ENCODE measurements around the gene CYS1.

CYS1 gene, protein sequence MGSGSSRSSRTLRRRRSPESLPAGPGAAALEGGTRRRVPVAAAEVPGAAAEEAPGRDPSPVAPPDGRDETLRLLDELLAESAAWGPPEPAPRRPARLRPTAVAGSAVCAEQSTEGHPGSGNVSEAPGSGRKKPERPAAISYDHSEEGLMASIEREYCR

DNA sequence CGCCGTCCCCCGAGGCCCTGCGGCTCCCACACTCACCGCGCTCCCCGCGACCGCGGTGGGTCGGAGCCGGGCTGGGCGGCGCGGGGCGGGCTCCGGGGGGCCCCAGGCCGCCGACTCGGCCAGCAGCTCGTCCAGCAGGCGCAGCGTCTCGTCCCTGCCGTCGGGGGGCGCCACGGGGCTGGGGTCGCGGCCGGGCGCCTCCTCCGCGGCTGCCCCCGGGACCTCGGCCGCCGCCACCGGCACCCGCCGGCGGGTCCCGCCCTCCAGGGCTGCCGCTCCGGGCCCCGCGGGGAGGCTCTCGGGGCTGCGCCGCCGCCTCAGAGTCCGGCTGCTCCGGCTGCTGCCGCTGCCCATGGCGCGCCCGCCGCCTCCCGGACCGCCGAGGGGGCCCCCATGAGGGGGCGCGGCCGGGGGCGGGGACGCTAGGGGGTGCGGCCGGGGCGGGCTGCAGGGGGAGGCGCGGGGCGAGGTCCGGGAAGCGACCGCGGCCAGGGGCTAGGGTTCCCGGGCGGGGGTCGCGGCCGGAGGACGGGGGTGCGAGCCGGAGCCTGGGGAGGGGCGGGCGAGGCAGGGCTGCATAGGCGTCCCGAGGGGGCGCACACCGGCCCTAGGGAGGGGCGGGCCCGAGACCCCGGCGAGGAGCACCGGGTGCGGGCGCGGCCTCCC is at the start of gene CYS1:
Gene CYS1 (minus strand): TSS at position 542 of the 666 bp plus-strand sequence. CDS start 188 bp downstream, at position 354.
- Histone ChIP-seq H3K4me3 (peak within 1 kb of the TSS; percentile 71 to 84), H3K27ac (peak within 1 kb of the TSS; percentile 91 to 94), H3K27me3 (no peaks in the 10 kb centered on the region), H3K4me1 (peaks cover 0 to 35% (median 28%) of the 10 kb centered on the region in 4 donors), H3K9me3 (no peaks in the 10 kb centered on the region), H3K36me3 (no peaks in the 10 kb centered on the region)
- no peak for DNase-seq
- intact Hi-C loops (cut with DNase I; ENCODE audit: low total_unique reads) = no loop called here
- TF ChIP-seq, protein P1, sequence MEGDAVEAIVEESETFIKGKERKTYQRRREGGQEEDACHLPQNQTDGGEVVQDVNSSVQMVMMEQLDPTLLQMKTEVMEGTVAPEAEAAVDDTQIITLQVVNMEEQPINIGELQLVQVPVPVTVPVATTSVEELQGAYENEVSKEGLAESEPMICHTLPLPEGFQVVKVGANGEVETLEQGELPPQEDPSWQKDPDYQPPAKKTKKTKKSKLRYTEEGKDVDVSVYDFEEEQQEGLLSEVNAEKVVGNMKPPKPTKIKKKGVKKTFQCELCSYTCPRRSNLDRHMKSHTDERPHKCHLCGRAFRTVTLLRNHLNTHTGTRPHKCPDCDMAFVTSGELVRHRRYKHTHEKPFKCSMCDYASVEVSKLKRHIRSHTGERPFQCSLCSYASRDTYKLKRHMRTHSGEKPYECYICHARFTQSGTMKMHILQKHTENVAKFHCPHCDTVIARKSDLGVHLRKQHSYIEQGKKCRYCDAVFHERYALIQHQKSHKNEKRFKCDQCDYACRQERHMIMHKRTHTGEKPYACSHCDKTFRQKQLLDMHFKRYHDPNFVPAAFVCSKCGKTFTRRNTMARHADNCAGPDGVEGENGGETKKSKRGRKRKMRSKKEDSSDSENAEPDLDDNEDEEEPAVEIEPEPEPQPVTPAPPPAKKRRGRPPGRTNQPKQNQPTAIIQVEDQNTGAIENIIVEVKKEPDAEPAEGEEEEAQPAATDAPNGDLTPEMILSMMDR (IDR thresholded peaks at IDR 0.05) = peak in 1 of 2 experiments; percentile 48

DNA sequence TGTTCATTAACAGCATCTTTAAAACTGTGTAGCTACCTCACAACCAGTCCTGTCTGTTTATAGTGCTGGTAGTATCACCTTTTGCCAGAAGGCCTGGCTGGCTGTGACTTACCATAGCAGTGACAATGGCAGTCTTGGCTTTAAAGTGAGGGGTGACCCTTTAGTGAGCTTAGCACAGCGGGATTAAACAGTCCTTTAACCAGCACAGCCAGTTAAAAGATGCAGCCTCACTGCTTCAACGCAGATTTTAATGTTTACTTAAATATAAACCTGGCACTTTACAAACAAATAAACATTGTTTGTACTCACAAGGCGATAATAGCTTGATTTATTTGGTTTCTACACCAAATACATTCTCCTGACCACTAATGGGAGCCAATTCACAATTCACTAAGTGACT is 49.3 kb upstream of the CYS1 start:
- intact Hi-C loops (cut with DNase I; ENCODE audit: low total_unique reads) = loop anchor here (5.0 kb wide), 1 partner anchor 173 kb away; the partner anchor contains the start of gene HPCAL1

DNA sequence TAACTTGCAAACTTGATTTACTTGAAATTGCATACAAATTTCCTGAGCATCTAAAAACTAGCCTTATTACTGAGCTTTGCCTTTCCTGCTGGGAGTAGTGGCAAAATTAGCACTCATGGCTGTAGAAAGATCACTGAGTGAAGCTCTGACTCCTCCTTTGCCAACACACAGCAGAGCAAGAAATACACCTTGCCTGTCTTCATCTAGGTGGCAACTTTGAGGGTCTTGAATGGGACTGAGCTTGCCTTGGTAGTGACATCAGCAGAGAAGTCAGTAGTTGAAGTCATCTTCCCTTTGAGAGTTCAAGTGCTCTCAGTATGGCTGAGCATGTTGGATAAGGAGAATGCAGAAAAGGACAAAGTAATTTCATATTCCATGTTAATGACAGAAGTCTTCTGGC is 48.2 kb upstream of the CYS1 start:
- Histone ChIP-seq H3K27ac (no peak overlapping the region), H3K4me1 (peaks cover 0 to 10% (median 2%) of the 10 kb centered on the region in 4 donors)
- intact Hi-C loops (cut with DNase I; ENCODE audit: low total_unique reads) = loop anchor here (5.0 kb wide), 1 partner anchor 174 kb away; the partner anchor contains the start of gene HPCAL1

More for the DNA sequence above, 49.3 kb upstream of the CYS1 start:
- H3K4me1 ChIP-seq = no peaks in the 10 kb centered on the region
- no peaks in the 10 kb centered on the region for H3K9me3 ChIP-seq
- TF ChIP-seq, protein P1 (IDR thresholded peaks at IDR 0.05) = no peak
- H3K27ac ChIP-seq = no peak overlapping the region
- H3K4me3 ChIP-seq = no peak overlapping the region
- H3K27me3 ChIP-seq = no peaks in the 10 kb centered on the region
- no peaks in the 10 kb centered on the region for H3K36me3 ChIP-seq
- DNase-seq = no peak

DNA sequence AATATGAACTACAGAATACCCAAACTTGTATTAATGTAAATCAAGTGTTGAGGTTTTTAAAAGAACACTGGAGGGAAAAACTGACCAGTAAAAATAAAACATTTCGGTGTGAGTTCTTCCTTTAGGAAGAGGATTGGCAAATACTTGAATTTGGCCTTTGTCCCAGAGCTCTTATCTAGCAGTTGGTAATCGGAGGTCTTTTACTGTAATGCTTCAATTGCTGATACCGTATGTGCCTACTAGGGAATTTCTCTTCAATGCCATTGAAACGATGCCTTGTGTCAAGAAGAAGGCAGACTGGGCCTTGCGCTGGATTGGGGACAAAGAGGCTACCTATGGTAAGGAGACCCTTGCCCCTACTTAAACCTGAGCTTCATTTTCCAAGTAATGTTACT is 46.4 kb upstream of the CYS1 start:
- Histone ChIP-seq H3K27ac (no peak overlapping the region), H3K27me3 (peaks cover 0 to 19% of the 10 kb centered on the region in 2 donors), H3K4me3 (no peak overlapping the region), H3K4me1 (peaks cover 0 to 28% (median 20%) of the 10 kb centered on the region in 4 donors), H3K9me3 (no peaks in the 10 kb centered on the region), H3K36me3 (no peaks in the 10 kb centered on the region)
- TF ChIP-seq, protein P1 (IDR thresholded peaks at IDR 0.05) = no peak
- intact Hi-C loops (cut with DNase I; ENCODE audit: low total_unique reads) = loop anchor here (5.0 kb wide), 1 partner anchor 176 kb away; the partner anchor contains the start of gene HPCAL1
- no peak for DNase-seq

More for the DNA sequence above, 48.2 kb upstream of the CYS1 start:
- Histone ChIP-seq H3K36me3 (no peaks in the 10 kb centered on the region), H3K9me3 (no peaks in the 10 kb centered on the region), H3K27me3 (peaks cover 0 to 10% of the 10 kb centered on the region in 2 donors), H3K4me3 (no peak overlapping the region)
- TF ChIP-seq, protein P1 (IDR thresholded peaks at IDR 0.05) = no peak
- DNase-seq = no peak

DNA sequence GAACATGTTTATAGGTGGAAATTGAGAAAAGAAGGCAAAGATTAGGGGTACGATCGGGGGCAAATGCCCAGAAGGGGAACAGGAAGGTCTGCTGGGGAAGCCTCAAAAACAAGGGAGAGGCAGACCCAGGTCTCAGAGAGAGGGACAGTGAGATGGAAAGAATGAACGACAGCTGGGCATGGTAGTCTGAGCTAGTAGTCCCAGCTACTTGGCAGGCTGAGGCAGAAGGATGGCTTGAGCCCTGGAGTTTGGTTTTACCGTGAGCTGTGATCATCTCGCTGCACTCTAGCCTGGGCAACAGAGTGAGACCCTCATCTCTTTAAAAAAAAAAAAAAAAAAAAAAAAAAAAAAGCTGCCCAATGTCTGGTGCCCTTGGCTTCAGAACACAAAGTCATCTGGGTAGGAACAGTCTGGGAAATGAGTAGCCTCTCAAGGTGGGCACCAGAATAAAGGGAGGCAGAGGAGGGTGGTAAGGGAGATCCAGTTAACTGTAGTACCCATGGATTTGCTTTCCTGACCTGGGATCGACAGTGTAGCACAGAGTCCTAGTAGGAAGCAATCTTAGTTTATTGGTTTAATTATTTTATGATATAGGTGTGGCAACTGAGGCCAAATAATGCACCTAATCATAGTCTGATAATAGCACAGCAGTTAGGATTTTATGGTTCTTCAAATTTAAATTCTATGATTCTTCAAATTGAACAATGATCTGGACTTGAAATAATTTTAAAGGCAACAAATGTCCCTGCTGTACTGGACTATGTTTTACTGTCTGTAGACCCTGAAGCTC is 45.8 kb upstream of the CYS1 start:
- H3K4me1 ChIP-seq = peaks cover 0 to 33% (median 23%) of the 10 kb centered on the region in 4 donors
- peak in 1 of 2 donors; percentile 11 for DNase-seq

More for the DNA sequence above, 45.8 kb upstream of the CYS1 start:
- Histone ChIP-seq H3K36me3 (no peaks in the 10 kb centered on the region), H3K9me3 (no peaks in the 10 kb centered on the region), H3K27me3 (peaks cover 0 to 19% of the 10 kb centered on the region in 2 donors), H3K4me3 (no peak overlapping the region), H3K27ac (no peak overlapping the region)
- intact Hi-C loops (cut with DNase I; ENCODE audit: low total_unique reads) = loop anchor here (2.0 to 5.0 kb wide), 2 partner anchors 176 to 309 kb away; partner anchors contain the start of gene HPCAL1
- TF ChIP-seq, protein P1 (IDR thresholded peaks at IDR 0.05) = no peak

Measured in tibial artery (tissue), 4 donors.